ENCODE measurements around the gene CES2. TPM values are rescaled to one million over a fixed set of nuclear protein-coding genes. Genes with fewer than 3 reads are reported as not detected.

The CES2 gene
- total RNA-seq: 25.3 and 30.5 TPM in 2 replicates

GRCh38 chr16:66935314-66936011 is at the start of gene CES2:
Gene CES2, plus strand, starts transcription at chr16:66935516. Its CDS starts 120 bp downstream, at chr16:66935636.

GRCh38 chr16:66918803-66919568 is 16.3 kb upstream of the CES2 start, which contains the start of gene CDH16:
Gene CDH16, minus strand, starts transcription at chr16:66918885. Its CDS starts 820 bp downstream, at chr16:66918065.

GRCh38 chr16:66925322-66925840 is 9.9 kb upstream of the CES2 start, which contains the start of gene RRAD:
Gene RRAD, minus strand, starts transcription at chr16:66925535. Its CDS starts 356 bp downstream, at chr16:66925179.

DNA sequence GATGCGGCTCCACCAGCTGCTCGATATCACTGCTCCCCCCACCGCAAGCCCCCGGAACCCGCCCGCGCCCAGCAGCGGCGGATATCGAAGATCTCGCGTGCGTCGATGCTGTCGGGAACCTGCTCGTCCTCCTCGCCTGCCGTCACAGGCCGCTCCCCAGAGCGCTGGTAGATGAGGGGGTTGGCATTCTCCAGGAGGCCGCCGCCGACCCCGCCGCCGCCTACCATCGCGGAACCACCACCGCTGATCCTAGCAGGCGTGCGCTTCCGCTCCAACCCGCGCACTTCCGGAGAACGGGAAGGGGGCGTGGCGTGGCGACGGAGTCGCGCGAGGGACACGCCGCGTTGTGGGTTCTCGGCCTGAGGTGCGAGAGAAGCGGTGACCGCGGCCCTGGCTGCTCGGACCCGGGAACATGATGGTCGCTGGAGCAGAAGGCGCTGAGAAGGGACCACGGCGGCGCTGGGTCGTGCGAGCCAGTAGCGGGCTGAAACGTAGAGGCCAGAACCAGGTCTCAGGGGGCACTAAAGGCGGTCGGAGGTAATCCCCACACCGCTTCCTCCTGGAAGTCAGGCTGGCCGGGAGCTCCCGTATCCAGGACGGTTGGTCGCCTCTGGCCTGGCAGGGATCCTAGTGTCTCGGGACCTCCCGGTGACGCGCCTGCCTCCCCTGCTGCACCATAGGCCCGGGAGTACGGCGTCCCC is 1.0 kb upstream of the CES2 start, which contains the start of gene CIAO2B:
TSS of gene CIAO2B (minus strand) at position 265 of the 701 bp plus-strand sequence. CDS start at position 227, 38 bp downstream.

GRCh38 chr16:66961065-66961744 is 25.9 kb downstream of the CES2 start, which contains the start of gene CES3:
Gene CES3, plus strand, starts transcription at chr16:66961266. Its CDS starts 42 bp downstream, at chr16:66961308.

GRCh38 chr16:66988197-66988788 is 53.0 kb downstream of the CES2 start, which contains the start of gene CES4A:
Gene CES4A, plus strand, starts transcription at chr16:66988589. Its CDS starts 184 bp downstream, at chr16:66988773.

Other genes with a start within 250 kb of the CES2 start
- gene CMTM4, start 238.8 kb upstream of the CES2 start, total RNA-seq: 10.2 and 10.5 TPM in 2 replicates
- 75.5 and 84.9 TPM in 2 replicates for gene DYNC1LI2, start 183.9 kb upstream of the CES2 start, total RNA-seq
- gene TERB1, start 133.9 kb upstream of the CES2 start, total RNA-seq: not detected in 2 replicates
- gene NAE1, start 104.5 kb upstream of the CES2 start, total RNA-seq: 46.6 and 46.7 TPM in 2 replicates
- gene CA7, start 91.1 kb upstream of the CES2 start, total RNA-seq: not detected in 2 replicates
- 3.4 and 13.8 TPM in 2 replicates for gene PDP2, start 55.0 kb upstream of the CES2 start, total RNA-seq
- not detected in 2 replicates for gene CDH16, start 16.6 kb upstream of the CES2 start, total RNA-seq
- gene RRAD, start 10.0 kb upstream of the CES2 start, total RNA-seq: 0.49 TPM in 1 of 2 replicates, not detected in the other
- gene CIAO2B, start 1.1 kb upstream of the CES2 start, total RNA-seq: 94.9 and 95.1 TPM in 2 replicates
- gene CES3, start 25.8 kb downstream of the CES2 start, total RNA-seq: under 0.01 TPM in 1 of 2 replicates, not detected in the other
- 1.4 and 4.4 TPM in 2 replicates for gene CES4A, start 53.1 kb downstream of the CES2 start, total RNA-seq
- gene CBFB, start 93.6 kb downstream of the CES2 start, total RNA-seq: 35.7 and 36.1 TPM in 2 replicates
- gene PHAF1, start 174.4 kb downstream of the CES2 start, total RNA-seq: 11.6 and 13.3 TPM in 2 replicates
- 44.9 and 54.3 TPM in 2 replicates for gene B3GNT9, start 215.5 kb downstream of the CES2 start, total RNA-seq
- 26.9 and 33.2 TPM in 2 replicates for gene TRADD, start 224.4 kb downstream of the CES2 start, total RNA-seq
- 16.8 and 31.1 TPM in 2 replicates for gene FBXL8, start 224.4 kb downstream of the CES2 start, total RNA-seq
- 5.8 and 18.1 TPM in 2 replicates for gene HSF4, start 229.2 kb downstream of the CES2 start, total RNA-seq
- gene NOL3, start 235.0 kb downstream of the CES2 start, total RNA-seq: 37.5 and 51.4 TPM in 2 replicates
- gene MATCAP1, start 248.4 kb downstream of the CES2 start, total RNA-seq: 17.5 and 17.8 TPM in 2 replicates

Data from cardiac atrium fibroblast (primary cell).